IPS DF 4.7 (cell line): Measurements from ENCODE around the gene RASD1.

Source experiments
- DNase-seq: peaks from one replicate; pipeline ENCODE4 v3.0.0-alpha.2; 2013; ENCODE audit warnings: low spot score; ENCODE audit errors: extremely low read depth

The RASD1 gene, protein sequence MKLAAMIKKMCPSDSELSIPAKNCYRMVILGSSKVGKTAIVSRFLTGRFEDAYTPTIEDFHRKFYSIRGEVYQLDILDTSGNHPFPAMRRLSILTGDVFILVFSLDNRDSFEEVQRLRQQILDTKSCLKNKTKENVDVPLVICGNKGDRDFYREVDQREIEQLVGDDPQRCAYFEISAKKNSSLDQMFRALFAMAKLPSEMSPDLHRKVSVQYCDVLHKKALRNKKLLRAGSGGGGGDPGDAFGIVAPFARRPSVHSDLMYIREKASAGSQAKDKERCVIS

DNA sequence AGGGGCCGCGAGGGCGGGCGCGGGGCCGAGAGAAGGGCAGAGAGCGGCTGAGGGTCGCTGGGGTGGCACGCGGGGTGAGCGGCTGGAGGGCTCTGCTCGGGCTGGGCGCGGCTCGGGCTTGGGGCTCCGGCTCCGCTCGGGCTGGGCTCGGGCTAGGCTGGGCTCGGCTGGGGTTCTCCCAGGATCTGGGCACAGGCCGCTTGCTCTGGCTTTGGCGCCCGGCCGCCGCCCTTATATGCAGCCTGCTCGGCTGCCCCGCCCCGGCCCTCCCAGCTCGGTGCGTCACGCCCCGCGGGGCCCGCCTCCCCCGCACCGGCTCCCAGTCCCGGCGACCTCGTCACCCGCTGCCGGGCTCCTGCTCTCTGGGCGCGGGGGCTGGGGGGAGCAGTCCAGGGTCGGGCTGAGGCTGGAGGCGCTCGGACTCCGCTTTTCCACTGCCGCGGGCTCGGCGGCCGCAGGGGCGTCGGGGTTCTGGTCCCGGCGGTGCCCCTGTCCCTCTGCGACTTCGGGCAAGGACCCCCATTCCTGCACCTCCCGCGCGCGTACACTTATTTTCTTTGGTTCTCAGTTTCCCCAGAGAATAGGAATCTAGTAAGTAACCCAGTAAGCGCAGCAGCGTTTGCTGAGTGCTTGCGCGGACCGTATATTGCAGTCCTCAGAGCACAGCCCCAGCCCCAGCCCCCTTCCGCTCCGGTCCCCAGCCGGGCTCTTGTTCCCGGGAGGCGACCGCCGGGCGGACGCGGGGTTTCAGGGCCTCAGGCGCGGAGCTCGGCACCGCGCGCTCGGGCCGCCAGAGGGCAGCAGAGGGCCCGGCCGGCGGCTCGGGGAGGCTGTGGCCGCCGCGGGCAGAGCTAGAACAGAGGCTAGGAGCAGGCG lies at the start of gene RASD1:
TSS of gene RASD1 (minus strand) at position 207 of the 876 bp plus-strand sequence. CDS start 214 bp downstream, outside the sequence.
- DNase-seq, result no peak

DNA sequence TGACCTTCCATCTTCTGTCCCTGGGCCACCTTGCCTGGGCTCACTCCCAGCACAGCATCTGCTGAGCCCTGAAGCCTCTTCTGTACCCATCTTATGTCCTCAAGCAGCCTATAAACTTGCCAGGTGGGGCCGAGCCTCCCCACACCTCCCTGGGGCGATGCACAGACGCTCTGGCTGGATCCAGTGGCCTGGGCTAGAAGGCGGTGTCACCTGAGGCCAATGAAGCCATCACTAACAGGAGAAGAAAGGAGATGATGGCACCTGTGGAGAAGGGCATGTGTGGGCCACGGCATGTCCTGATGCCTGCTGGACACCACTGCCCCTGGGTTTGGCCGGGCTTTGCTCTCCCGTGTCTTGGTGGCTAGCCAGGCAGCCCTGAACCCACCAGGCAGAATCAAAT lies 49.8 kb upstream of the RASD1 start:
- no peak for DNase-seq

DNA sequence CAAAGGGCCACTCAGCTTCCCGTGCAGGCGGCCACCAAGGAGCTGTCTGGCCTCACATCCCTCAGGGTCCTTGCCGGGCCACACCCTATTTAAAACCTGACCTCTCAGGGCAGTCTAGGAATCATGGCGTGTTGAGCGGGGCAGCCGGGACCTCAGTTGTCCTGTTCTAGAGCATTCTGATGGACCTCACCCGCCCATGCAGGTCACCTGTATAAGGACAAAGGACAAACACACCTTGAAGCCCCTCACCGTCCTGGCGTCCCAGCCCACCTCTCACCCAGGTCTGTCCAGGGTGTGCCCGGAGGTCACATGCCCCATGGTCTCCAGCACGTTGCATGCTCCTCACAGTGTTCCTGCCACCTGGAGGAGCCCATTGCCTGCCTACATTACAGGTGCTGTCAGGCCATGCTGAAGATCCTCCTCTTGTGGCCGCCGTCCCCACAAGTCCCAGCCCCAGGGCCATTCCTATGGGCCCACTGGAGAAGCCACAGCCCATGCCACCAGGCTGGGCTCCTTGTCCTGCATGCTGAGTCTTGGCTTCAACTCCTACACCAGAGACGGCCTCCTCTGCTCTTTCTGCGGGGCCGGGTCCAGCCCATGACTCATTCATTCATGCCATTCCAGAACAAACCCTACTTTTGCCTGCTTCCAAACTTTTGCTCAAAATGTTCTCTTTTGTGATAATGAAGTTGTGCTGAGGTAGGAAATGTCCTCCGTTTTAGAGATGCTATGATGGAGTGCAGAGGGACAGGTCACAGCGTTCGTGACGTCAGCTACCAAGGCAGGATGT lies 49.0 kb upstream of the RASD1 start:
- DNase-seq, result no peak

DNA sequence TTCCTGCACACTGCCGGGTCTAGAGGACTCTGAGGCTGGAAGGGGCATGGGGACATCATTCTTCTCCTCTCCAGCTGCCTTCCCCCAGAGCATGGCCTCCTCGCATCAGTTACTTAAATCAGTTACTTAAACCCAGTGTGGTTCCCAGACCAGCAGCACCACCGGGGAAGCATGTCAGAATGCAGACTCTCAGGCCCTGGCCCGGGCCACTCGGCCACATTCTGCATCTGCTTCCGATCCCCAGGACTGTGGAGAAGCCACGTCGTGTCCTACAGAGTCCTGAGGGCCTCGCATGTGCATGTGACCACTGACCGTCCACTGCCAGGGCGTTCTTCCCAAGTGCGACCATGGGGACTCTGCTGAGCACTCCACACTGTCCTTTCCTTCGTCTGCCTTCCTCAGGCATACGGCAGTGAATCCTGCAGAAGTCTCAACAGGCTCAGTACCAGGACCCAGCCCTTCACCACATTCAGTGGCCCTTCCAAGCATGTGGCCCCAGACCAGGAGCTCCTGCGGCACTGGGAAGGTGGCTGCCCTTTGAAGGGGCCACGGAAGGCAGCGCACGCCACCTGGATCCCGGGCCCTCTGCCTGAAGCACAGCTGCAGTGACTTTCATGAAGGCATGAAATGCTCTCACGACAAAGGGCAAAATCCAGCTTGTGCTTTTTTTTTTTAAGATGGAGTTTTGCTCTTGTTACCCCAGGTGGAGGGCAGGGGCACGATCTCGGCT lies 46.9 kb upstream of the RASD1 start:
- DNase-seq, result no peak

DNA sequence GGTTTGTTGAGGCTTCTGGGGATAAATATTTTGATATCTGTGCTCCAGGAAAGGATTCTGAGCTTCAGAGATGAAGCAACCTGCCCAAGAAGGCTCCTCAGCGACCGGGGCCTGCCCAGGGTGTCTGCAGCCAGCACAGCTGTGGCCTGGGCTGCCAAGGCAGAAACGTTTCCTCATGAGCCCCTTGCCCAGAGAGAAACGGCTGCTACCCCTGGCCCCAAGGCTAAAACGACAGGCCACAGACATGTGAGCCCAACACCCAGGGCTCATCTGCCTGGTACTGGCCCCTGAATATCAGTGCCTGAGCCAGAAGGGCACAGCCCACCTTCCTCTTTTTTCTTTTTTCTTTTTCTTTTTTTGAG lies 45.4 kb upstream of the RASD1 start:
- DNase-seq, result no peak

DNA sequence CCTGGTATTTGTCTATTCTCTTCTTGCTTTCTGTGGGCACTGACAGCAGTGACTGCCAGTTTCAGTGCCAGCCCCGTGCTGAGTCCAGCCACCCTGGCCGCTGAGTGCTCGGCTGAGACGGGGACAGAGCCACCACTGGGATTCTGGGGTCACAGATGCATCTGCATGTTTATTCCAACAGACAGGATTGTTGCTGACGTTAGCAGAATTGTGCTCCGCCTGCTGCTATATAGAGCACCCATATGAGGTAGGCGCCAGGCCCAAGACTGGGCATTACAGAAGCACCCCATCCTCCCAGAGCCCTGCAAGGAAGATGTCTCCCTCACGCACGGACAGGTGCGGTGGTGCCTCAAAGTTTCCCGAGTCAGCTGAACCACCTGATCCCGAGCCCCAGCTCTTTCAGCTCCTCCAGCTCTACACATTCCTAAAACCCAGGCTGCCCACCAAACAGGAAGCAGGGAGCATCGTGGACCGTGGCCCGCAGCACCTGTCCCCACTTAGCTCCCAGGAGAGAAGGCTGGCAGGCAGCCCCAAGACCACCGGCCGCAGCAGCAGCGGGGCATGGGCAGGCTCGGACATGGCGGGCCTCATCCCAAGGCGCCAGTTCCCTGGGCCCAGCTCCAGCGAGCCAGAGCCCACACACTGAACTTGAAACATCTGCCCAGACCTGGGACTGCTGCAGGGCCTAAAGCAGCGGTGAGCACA lies 44.9 kb upstream of the RASD1 start:
- no peak for DNase-seq

DNA sequence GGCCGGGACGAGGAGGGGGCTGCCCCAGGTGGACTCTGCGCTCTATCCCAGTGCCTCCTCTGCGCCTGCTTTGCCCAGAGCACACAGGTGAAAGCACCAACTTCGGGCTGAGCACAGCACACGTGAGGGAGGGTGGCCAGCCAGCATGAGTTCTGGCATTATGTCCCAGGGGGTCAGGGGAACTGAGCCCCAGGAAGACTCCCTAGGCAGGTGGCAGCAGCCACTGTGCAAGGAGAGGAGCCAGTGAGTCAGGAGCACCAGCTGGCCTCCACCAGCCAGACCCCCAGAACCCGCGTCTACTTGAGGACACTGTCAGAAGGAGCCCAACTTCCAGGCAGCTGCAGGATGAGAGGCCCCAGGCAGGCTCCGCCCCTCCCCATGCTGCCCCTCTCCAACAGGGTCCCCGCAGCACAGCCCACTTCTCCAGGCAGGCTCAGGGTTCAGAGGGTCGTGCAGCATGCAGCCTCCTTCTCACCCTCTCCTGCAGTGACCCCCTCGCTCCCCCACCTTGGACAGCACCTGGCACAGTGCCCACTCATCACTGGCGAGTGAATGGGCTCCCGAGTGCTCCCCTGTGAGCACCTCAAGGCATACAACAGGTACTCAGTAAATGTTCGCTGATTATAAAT lies 44.2 kb upstream of the RASD1 start:
- no peak for DNase-seq

DNA sequence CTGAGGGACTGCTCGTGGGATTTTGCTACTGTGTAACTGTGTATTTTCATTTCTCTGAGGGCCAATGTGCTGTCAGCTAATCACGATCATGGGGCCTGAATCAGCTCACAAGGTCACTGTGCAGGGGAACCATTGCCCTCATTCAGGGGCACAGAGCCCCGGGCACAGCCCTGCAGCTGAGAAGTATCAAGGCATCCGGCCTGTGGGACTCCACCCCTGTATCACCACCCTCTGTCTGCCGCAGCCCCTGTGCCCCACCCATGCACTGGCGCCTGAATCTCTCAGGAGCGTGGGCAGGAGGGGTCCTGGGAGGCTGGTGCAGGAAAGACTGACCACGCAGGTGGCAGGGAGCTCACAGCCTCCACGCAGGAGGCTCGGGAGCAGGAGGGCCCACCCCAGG lies 43.4 kb upstream of the RASD1 start:
- DNase-seq, result no peak

DNA sequence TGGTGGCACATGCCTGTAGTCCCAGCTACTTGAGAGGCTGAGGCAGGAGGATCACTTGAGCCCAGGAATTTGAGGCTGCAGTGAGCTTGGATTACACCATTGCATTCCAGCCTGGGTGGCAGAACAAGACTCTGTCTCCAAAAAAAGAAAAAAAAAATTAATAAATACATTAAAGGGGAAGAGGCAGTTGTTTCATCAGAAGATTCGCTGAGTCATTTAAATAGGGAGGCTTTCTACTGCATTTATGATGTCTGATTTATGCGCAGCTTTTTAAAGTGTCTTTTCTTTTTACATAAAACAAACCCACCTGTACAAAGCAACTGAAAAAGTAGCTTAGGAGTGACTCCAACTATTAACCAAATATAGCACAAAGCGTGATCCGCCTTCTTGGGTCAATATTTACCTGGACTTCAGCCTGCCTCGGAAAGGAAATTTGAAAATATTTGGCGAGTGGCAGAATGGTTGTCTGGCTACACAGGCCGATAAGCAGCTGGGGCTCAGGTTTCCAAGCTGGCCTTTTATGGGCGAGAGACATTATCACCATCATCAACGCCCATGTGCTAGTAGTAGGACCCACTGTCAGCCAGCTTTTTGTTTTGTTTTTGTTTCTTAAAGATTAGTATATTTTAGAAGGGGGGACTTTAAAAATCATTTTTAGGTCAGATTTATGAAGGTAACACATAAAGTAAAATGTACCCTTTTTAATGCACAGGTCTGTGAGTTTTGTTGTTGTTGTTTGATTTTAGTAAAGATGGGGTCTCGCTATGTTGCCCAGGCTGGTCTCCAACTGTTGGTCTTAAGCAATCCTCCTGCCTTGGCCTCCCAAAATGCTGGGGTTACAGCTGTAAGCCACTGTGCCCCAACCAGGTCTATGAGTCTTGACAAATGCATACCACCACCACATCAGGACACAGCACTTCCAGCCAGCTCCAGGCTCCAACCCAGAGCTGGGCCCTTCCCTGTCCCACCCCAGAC lies 42.5 kb upstream of the RASD1 start:
- no peak for DNase-seq

DNA sequence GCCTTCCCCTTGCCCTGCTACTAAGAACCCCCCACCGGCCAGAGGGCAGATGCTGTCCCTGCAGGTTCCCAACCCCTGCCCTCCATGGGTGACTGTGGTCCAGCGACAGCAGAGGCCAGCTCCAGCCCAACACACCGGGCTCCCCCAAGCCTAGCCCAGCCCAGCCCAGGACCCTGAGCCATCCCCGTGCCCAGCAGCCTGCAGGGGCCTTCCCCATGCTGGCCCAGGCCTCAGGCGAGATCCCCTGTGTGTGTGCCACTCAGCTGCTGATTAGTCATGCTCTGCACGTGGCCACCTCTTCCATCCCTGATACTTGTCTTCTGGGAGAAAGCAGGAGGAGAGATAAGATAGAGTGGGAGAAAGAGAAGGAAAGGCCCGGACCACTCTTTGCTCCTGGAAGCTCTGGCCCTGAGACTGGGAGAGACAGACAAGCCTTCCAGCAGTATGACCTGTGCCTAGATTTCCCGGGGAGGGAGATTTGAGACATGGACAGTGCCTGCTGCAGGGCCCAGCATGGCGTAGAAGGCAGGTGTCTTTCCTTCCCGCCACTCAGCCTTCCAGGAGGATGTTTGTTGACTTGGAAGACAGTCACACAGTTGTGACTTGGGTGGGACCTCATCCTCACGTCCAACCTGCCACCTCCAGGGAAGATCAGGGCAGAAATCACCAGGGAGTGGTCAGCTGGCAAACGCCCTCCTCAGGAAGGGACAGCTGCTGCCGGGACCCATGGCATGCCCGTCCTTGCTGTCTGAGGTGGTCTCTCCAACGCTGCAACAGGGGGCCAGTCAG lies 41.3 kb upstream of the RASD1 start:
- no peak for DNase-seq

DNA sequence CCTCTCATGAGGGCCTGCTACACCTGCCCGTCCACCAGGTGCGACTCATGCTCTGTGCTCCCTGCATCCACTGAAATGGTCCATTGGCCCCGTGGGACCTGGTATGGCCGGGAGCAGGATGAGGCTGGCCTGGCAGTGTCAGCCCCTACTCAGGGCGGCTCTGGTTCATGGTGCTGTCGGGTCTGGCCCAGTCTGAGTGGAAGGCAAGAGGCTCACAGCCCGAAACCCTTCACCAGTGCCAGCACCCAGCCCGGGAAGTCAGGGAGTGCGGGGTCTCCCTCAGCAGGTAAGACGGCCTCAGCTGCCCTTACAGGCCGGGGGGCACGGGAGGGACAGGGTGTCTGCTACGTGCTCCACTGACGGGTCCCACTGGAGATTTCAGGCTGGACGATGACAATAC lies 40.5 kb upstream of the RASD1 start:
- no peak for DNase-seq

DNA sequence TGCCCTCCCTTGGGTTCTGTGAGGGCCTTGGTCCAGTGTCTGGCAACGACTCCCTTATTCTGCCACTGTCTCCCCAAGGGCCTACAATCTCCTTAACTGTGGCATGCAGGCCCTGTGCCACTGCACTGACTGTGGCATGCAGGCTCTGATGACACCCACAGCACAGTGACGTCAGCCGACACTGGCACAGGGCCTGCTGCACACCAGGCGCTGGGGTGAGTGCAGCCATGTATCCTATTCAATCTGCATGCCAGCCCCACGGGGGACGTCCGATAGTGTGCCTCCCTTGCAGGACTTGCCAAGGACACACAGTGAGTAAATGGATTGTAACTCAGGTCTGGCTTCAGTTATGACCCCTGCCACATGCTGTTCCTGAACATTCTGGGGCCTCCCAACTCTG lies 39.8 kb upstream of the RASD1 start:
- no peak for DNase-seq

DNA sequence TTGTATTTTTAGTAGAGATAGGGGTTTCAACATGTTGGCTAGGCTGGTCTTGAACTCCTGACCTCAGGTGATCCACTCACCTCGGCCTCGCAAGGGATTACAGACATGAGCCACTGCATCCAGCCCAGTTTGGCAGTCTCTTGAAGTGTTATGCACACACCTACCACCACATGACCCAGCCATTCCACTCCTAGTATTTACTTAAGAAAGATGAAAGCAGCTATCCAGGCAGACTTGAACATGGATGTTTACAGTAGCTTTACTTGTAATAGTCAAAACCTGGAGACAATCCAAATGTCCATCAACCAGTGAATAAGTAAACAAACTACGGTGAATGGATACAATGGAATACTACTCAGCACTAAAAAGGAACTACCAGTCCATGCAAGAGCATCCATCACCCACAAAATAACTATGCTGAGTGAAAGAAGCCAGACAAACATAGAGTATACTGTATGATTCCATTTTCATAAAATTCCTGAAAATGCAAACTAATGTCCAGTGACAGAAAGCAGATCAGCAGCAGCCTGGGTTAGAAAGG lies 37.8 kb upstream of the RASD1 start:
- no peak for DNase-seq

DNA sequence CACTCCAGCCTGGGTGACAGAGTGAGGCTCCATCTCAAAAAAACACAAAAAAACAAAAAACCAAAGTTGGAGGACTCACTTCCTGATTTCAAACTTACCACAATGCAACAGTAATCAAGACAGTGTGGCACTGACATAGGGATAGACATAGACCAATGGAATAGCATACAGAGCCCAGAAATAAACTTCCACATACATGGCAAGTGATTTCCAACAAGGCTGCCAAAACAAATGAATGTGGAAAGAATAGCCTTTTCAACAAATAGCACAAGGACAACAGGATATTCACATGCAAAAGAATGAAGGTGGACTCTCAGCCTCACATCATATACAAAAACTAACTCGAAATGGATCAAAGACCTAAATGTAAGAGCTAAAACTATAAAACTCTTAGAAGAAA lies 36.8 kb upstream of the RASD1 start:
- DNase-seq, result no peak

DNA sequence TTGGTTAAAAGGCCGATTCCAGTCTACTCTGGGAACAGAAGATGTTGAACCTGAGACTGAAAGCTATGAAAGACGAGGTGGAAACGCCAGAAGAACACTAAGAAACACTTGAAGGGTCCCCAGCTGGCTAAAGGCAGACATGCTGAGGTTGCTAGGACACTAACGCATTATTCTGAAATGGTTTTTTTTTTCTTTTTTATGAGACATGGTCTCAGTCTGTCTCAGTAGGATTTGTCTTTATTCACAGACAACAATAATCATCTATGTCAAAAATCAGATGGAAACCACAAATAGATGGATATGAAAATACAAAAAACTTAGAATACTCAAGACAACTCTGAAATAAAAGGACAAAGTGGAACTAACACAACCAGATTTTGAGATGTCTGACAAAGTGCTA lies 35.0 kb upstream of the RASD1 start:
- DNase-seq, result no peak

DNA sequence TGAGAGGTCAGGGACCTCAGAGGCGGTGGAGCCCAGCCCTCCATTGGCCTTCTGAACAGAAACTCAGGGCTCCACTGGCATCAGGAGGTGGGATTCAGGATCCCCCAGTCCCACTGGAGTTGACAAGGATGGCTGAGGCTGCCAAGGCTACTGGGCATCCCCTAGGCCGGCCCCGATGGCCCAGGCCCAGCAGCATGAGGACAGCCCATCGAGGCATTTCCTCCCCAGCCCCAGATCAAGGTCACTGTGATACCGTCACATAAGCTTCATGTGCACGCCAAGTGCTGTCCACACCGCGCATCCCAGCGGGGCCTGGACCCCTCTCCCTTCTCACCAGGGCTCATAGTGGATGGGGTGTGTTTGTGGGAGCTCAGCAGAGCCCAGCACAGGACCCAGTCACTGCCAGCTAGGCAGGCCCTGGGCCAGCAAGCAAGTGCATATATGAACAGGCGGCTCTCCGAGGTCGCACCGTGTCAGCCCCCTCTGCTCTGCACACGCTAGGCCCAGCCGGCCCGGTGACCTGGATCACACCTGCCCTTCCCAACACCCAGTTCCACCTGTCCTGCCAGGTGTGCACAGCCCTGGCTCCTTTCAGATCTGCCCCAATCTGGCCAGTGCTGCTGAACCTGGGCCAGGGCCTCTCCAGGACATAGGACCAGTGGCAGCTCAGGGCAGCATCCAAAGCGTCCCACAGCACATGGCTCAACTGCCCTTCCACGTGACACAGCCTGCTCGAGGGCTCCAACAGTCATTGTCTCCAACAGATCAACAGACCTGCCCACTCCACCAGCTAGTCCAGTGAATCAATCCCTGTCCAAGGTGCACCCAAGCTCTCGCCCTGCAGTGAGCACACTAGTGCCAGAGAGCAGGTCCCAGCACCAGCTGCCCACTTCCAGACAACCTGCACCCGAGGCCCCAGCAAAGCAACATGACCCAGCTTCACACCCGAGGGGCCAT lies 32.8 kb upstream of the RASD1 start:
- DNase-seq, result no peak

DNA sequence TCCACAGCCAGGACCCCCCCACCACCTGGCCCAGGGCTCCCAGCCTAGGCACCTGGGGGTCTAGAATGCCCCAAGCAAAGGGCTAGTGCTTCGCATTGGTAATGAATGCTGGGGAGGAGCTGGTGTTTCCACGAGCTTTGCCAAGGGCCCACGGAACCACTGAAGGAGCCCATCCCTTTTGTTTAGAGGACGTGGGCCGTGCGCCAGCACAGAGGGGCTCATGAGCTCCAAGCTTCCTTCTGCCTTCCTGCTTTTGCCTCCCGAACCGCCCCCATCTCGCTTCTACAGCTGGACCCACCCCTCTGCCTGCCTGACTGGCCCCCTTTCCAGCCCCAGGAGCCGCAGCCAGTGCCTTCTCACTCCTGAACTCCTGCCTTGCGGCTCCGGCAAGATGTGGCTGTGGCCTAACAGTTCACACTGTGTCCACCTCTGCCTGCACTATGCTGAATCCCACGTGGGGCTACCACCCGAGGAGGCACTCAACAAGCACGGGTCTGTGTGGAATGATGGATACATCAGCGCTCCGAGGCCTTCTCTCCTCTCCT lies 31.8 kb upstream of the RASD1 start:
- DNase-seq, result no peak
